ENCODE measurements around the gene RASL10B.
A peak's percentile ranks its signal among the peaks of the same experiment; 100 is the strongest.

- TF ChIP-seq, protein P1, sequence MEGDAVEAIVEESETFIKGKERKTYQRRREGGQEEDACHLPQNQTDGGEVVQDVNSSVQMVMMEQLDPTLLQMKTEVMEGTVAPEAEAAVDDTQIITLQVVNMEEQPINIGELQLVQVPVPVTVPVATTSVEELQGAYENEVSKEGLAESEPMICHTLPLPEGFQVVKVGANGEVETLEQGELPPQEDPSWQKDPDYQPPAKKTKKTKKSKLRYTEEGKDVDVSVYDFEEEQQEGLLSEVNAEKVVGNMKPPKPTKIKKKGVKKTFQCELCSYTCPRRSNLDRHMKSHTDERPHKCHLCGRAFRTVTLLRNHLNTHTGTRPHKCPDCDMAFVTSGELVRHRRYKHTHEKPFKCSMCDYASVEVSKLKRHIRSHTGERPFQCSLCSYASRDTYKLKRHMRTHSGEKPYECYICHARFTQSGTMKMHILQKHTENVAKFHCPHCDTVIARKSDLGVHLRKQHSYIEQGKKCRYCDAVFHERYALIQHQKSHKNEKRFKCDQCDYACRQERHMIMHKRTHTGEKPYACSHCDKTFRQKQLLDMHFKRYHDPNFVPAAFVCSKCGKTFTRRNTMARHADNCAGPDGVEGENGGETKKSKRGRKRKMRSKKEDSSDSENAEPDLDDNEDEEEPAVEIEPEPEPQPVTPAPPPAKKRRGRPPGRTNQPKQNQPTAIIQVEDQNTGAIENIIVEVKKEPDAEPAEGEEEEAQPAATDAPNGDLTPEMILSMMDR (conservative IDR thresholded peaks at IDR 0.05; ENCODE audit: low read length): peak; percentile 81
- TF ChIP-seq EZH2phosphoT487 (IDR thresholded peaks at IDR 0.05; ENCODE audit: borderline replicate concordance, low read depth, low read length): no peak
These were observed 32.9 kb downstream of the RASL10B start for GRCh38 chr17:35764123-35764991.

All from OCI-LY7 (cell line).